Hepatocyte (in vitro differentiated cells): Measurements from ENCODE around the gene DNAH5. TPM values are rescaled to one million over a fixed set of nuclear protein-coding genes. Genes with fewer than 3 reads are reported as not detected.

Experiments used
- DNase-seq: peaks from one replicate; pipeline ENCODE4 v3.0.0-alpha.2; 2016; ENCODE audit warnings: low spot score
- H2AFZ ChIP-seq: fragments of 200-600 bp; sonication (generic); 2 replicates; pipeline ENCODE4 v1.6.0; 2016; ENCODE audit warnings: antibody characterized with exemption, mild to moderate bottlenecking
- H3K27ac ChIP-seq: fragments of 200-600 bp; sonication (generic); 2 replicates; pipeline ENCODE4 v1.5.1; 2016; ENCODE audit warnings: mild to moderate bottlenecking
- H3K27me3 ChIP-seq: fragments of 200-600 bp; sonication (generic); 2 replicates; pipeline ENCODE4 v1.6.1; 2016
- H3K36me3 ChIP-seq: fragments of 200-600 bp; sonication (generic); replicated peaks from 2 replicates; pipeline ENCODE4 v1.5.1; 2016; ENCODE audit warnings: low read depth; ENCODE audit not compliant: insufficient read depth
- H3K4me1 ChIP-seq: fragments of 200-600 bp; sonication (generic); 2 replicates; pipeline ENCODE4 v1.5.1; 2016; ENCODE audit warnings: mild to moderate bottlenecking, moderate library complexity; ENCODE audit not compliant: insufficient read depth
- H3K4me2 ChIP-seq: fragments of 200-600 bp; sonication (generic); 2 replicates; pipeline ENCODE4 v1.6.0; 2016
- H3K4me3 ChIP-seq: fragments of 200-600 bp; sonication (generic); 2 replicates; pipeline ENCODE4 v1.5.1; 2016; ENCODE audit warnings: mild to moderate bottlenecking
- H3K79me2 ChIP-seq: fragments of 200-600 bp; sonication (generic); 2 replicates; pipeline ENCODE4 v1.6.0; 2017; ENCODE audit warnings: mild to moderate bottlenecking
- H3K9me2 ChIP-seq: fragments of 200-600 bp; sonication (generic); replicated peaks from 2 replicates; pipeline ENCODE4 v1.6.0; 2017; ENCODE audit warnings: mild to moderate bottlenecking; ENCODE audit not compliant: insufficient read depth
- H3K9me3 ChIP-seq: fragments of 200-600 bp; sonication (generic); 2 replicates; pipeline ENCODE4 v1.5.1; 2016; ENCODE audit warnings: low read depth, mild to moderate bottlenecking
- H4K20me1 ChIP-seq: fragments of 200-600 bp; sonication (generic); 2 replicates; pipeline ENCODE4 v1.6.0; 2016; ENCODE audit warnings: mild to moderate bottlenecking; ENCODE audit not compliant: insufficient read depth, poor library complexity, severe bottlenecking
- EZH2 ChIP-seq: fragments of 200-600 bp; sonication (generic); IDR thresholded peaks from 2 replicates; pipeline ENCODE4 v1.6.1; 2016; ENCODE audit warnings: antibody characterized with exemption, mild to moderate bottlenecking, borderline replicate concordance
- EZH2phosphoT487 ChIP-seq: fragments of 200-600 bp; sonication (generic); IDR thresholded peaks from one replicate; pipeline ENCODE4 v1.6.1; 2018; ENCODE audit warnings: antibody characterized with exemption, mild to moderate bottlenecking, low read depth, moderate library complexity; ENCODE audit not compliant: unreplicated experiment, severe bottlenecking
- WGBS: methylation state at CpG from one replicate; pipeline ENCODE4 v1.1.6; 2016; ENCODE audit warnings: low lambda C conversion rate; ENCODE audit errors: missing lambda C conversion rate; 5-methylcytosine and 5-hydroxymethylcytosine counted together
- polyA plus RNA-seq: library from polyadenylated mRNA; unstranded; fragments of >200 nt; fragmentation: Nextera tagmentation; extraction: Ambion mirVana; gene quantifications from 2 replicates; pipeline ENCODE4 v1.2.1, GENCODE V29; 2016
- total RNA-seq: library from RNA; depleted of rRNA; stranded (reverse); fragments of >200 nt; gene quantifications from 2 replicates; pipeline ENCODE4 v1.2.3, GENCODE V29; 2014
- TF ChIP-seq, protein P1 (sequence below): fragments of 200-600 bp; sonication (generic); IDR thresholded peaks from 2 replicates; pipeline ENCODE4 v1.5.1; 2016; ENCODE audit warnings: antibody characterized with exemption, mild to moderate bottlenecking; ENCODE audit not compliant: poor library complexity

Gene DNAH5
- total and polyA plus RNA-seq, 2 experiments from 2014 or later = 0.17 to 0.40 TPM

DNA sequence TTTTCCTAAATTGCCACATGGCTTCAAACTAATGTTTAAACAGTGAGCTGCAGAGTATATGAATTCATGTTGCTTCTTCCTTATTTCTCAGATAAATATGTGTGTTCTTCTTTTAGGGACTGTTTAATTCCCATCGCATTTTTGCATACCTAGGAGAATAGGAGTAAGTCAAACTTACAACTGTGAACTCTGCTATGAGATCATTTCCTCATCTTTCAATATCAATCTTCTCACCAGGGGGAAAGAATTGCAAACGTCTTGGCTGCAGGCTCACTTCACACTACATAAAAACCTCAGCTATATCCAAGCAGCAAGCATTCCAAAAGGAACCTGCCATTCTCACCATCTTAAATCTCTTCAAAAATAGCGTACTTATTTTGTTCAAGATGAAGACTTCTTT, 271.0 kb downstream of the DNAH5 start:
- 65% methylated on average over 3 of the region's 3 CpGs for WGBS
- Histone ChIP-seq H3K4me1 (no peaks in the 10 kb centered on the region), H3K36me3 (no peaks in the 10 kb centered on the region), H3K9me2 (no peaks in the 10 kb centered on the region), H3K27me3 (no peaks in the 10 kb centered on the region), H3K79me2 (no peaks in the 10 kb centered on the region), H3K4me3 (no peak overlapping the region), H3K27ac (no peak overlapping the region), H2AFZ (no peak overlapping the region), H4K20me1 (no peaks in the 10 kb centered on the region), H3K9me3 (no peaks in the 10 kb centered on the region), H3K4me2 (no peak overlapping the region)
- TF ChIP-seq EZH2 (no peak), EZH2phosphoT487 (no peak)
- TF ChIP-seq, protein P1, sequence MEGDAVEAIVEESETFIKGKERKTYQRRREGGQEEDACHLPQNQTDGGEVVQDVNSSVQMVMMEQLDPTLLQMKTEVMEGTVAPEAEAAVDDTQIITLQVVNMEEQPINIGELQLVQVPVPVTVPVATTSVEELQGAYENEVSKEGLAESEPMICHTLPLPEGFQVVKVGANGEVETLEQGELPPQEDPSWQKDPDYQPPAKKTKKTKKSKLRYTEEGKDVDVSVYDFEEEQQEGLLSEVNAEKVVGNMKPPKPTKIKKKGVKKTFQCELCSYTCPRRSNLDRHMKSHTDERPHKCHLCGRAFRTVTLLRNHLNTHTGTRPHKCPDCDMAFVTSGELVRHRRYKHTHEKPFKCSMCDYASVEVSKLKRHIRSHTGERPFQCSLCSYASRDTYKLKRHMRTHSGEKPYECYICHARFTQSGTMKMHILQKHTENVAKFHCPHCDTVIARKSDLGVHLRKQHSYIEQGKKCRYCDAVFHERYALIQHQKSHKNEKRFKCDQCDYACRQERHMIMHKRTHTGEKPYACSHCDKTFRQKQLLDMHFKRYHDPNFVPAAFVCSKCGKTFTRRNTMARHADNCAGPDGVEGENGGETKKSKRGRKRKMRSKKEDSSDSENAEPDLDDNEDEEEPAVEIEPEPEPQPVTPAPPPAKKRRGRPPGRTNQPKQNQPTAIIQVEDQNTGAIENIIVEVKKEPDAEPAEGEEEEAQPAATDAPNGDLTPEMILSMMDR = no peak
- no peak for DNase-seq

DNA sequence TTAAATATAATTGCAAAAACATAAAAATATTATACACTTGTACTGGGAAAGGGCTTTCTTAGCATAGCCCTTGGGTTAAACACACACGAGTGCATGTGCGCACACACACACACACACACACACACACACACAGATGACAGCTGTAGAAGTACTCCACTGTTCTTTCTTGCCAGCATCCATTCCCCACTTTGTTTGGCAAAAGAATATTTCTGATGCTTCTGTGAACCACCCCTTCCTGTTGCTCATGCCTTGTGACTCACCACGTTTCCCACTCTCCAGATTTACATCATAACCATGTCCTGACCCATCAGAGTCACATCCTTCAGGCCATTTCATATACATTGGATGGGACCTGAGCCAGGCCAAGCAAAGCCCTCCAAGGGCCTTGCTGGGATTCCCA, 280.1 kb downstream of the DNAH5 start:
- Histone ChIP-seq H3K27me3 (no peaks in the 10 kb centered on the region), H3K9me3 (no peaks in the 10 kb centered on the region), H3K36me3 (no peaks in the 10 kb centered on the region), H3K27ac (no peak overlapping the region), H3K4me2 (no peak overlapping the region), H3K9me2 (no peaks in the 10 kb centered on the region), H3K79me2 (no peaks in the 10 kb centered on the region), H3K4me3 (no peak overlapping the region), H2AFZ (no peak overlapping the region), H3K4me1 (peaks cover 9% of the 10 kb centered on the region), H4K20me1 (no peaks in the 10 kb centered on the region)
- WGBS = 71% methylated on average over 3 of the region's 3 CpGs
- no peak for DNase-seq
- TF ChIP-seq EZH2phosphoT487 (no peak), EZH2 (no peak)
- TF ChIP-seq, protein P1 = no peak

DNA sequence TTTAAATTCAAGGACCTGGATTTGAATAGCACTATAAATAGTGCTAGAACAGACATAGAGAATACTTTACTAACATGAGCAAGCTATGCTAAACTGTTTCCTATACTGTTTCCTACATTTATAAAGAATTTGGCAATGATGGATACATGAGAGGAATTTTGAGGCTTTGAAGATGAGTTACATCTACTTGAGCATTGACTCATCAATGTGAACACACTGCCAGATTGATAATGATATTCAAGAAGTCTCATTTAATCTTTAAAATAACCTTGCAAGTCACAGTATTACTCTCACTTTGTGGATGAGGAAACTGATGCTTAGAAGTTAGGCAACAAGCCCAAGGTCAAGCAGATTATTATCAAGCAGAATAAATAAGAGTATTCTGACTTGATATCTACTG, 281.9 kb downstream of the DNAH5 start:
- TF ChIP-seq, protein P1 = no peak
- TF ChIP-seq EZH2 = no peak
- TF ChIP-seq EZH2phosphoT487 = no peak
- Histone ChIP-seq H3K27me3 (no peaks in the 10 kb centered on the region), H3K79me2 (no peaks in the 10 kb centered on the region), H3K36me3 (no peaks in the 10 kb centered on the region), H3K27ac (no peak overlapping the region), H3K4me3 (no peak overlapping the region), H3K4me2 (no peak overlapping the region), H3K4me1 (peaks cover 9% of the 10 kb centered on the region), H4K20me1 (no peaks in the 10 kb centered on the region), H2AFZ (no peak overlapping the region), H3K9me2 (no peaks in the 10 kb centered on the region), H3K9me3 (no peaks in the 10 kb centered on the region)
- no peak for DNase-seq

DNA sequence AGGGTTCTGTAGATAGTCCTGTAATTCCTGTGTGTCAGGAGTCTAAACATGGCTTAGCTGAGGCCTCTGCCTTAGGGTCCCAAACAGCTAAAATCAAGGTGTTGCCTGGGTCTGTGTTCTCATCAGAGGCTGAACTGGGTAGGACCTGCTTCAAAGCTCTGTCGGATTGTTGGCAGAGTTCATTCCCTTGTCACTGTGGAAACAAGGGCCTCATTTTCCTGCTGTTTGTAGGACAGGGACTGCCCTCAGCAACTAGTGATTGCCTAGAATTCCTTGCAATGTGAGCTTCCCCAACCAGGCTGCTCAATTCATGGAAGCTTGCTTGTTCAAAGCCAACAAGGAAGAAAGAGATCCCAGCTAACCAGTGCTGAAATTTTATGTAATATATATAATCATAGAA, 283.2 kb downstream of the DNAH5 start:
- Histone ChIP-seq H3K4me2 (no peak overlapping the region), H3K9me3 (no peaks in the 10 kb centered on the region), H3K9me2 (no peaks in the 10 kb centered on the region), H4K20me1 (no peaks in the 10 kb centered on the region), H3K27ac (no peak overlapping the region), H3K79me2 (no peaks in the 10 kb centered on the region), H3K4me3 (no peak overlapping the region), H3K36me3 (no peaks in the 10 kb centered on the region), H3K4me1 (peaks cover 9% of the 10 kb centered on the region), H3K27me3 (no peaks in the 10 kb centered on the region), H2AFZ (no peak overlapping the region)
- 57% methylated on average over 1 of the region's 1 CpG for WGBS
- DNase-seq = peak; percentile 7
- TF ChIP-seq, protein P1 = no peak
- no peak for TF ChIP-seq EZH2phosphoT487
- no peak for TF ChIP-seq EZH2
